GM19372 (cell line): ENCODE results near the gene LENEP.
"Not testable (repeated sequence)": the region's sequence is repeated elsewhere in the genome, so short reads cannot be mapped to it uniquely, and the experiment has no call there.

Source experiments
- ATAC-seq: cut with Tn5 transposase; IDR thresholded peaks from one replicate; pipeline ENCODE4 v1.9.1; 2021; ENCODE audit warnings: mild to moderate bottlenecking, low read depth, moderate library complexity; ENCODE audit not compliant: unreplicated experiment

The LENEP gene

DNA sequence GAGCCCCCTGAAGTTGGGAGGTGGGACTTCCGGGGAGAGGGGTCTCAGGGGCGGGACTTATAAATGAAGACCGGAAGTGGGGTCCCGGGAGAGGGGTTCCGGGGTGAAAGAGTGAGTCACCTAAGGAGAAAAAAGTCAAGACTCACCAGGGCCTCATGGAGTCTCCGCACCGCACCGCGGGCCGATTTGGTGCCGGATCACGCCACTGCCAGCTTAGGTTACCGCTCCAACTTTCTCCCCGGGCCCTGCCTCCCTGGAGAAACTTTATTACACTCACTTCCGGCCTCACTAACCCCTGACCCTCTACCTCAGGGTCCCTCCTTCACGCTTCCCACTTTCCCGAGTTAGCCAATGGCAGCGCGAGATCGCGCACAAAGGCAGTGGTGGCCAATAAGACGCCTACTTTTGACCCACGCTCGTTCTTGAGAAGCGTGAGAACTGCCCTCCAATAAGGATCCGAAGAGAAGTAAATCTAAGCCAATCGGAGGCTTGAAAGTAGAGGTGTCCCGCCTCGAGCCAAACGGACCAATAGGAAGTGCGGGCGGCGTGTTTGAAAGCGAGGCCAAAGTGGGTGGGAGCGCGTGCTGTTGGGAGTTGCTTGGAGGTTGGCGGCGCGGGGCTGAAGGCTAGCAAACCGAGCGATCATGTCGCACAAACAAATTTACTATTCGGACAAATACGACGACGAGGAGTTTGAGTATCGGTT is 19.1 kb upstream of the LENEP start, which contains the start of gene CKS1B:
Gene CKS1B (plus strand): TSS at position 580 of the 706 bp plus-strand sequence. CDS start 65 bp downstream, at position 645.
- ATAC-seq = peak; percentile 69

DNA sequence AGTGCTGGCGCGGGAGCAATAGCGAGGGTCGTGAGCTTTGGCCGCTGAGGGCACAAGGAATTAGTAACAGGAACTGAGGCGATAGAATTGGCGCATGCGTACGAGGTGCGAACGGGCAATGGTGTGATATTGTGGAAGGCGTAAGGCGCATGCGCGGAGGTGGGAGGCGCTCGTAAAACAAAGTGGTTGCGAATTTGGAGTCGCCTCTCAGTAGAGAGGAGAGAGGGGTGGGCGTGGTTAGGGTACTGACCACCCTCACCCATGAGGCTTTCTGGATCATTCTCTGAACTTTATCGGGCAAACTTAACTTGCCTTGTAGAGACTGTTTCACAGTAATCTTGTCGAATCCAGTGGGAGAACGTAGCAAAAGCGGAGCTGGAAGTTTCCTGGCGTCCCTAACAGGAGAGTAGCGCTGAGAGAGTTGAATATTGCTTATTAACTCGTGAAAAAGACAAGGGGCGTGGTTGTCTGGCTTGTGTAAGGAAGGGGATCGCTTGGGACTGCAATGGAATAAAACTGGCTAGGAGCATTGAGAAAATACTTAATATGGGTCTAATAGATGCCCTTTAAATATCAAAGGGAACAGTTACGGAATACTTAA is 18.5 kb upstream of the LENEP start:
- ATAC-seq = peak; percentile 44

DNA sequence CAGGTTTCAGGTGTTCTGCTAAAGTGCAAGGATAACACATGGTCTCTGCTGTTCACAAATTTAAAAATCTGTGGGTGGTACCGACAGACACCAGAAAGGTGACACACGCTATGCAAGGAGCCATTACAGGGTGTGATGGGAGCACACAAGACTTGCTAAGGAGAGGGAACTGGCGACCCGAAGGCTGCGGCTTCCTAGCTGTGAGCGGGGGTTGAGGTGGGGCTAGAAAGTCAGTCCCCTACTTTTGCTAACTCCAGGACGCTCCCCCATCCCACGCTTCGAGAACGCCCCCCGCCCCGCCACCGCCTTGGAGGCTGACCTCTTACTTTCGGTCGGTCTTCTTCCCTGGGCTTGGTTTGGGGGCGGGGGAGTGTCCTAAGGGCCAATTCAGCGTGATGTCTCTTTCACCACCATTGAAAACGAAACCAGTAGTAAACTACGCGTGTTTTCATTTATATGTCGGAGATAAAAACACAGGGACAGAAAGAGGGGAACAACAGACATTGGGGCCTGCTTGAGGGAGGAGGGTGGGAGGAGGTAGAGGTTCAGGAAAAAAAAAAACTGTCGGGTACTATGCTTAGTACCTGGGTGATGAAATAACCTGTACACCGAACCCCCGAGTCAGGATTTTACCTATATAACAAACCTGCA is 17.9 kb upstream of the LENEP start:
- no peak for ATAC-seq

DNA sequence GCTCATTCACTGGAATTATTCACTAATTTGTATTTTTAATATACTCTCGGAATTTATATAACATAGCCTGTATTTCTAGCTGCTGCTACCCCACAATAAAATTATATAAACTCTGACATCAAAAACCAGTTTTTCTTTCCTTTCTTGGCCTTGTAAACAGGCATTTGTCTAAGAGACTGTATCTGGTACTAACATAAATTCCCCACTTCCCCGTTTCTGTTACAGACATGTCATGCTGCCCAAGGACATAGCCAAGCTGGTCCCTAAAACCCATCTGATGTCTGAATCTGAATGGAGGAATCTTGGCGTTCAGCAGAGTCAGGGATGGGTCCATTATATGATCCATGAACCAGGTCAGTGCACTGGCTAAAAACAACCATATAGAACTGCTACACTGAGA is 15.6 kb upstream of the LENEP start:
- ATAC-seq = not testable (repeated sequence)

DNA sequence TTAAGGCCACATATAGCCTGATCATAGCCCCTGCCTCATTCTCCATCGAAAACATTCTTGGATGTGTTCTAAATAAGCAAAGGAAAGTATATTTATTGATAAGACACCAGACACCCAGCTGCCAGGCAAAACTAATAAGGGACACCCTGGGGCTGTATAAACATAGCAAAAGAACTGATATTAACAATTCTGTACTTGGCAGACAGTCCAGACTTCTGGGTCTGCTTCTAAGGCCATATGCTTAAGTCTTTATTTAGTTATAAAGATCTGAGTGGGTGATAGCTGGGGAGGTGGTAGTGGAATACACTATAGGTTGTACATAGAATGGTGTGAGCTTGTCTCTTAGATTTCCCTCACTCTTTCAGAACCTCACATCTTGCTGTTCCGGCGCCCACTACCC is 15.0 kb upstream of the LENEP start:
- ATAC-seq = no peak

DNA sequence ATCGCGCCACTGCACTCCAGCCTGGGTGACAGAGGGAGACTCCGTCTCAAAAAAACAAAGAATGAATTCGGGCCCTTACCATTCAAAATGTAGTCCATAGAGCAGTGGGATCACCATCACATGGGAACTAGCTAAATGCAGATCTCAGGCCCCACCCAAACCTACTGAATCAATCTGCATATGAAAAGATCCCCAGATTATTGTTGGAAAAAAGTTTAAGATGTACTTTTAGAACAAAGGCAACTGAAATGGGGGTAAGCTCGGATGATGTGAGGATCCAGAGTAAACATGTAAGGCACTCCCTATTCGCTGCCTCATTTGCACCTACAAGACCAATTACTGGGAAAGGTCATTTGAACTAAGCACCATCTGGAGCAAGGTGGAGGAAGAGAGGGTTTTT is 11.0 kb upstream of the LENEP start:
- no peak for ATAC-seq

DNA sequence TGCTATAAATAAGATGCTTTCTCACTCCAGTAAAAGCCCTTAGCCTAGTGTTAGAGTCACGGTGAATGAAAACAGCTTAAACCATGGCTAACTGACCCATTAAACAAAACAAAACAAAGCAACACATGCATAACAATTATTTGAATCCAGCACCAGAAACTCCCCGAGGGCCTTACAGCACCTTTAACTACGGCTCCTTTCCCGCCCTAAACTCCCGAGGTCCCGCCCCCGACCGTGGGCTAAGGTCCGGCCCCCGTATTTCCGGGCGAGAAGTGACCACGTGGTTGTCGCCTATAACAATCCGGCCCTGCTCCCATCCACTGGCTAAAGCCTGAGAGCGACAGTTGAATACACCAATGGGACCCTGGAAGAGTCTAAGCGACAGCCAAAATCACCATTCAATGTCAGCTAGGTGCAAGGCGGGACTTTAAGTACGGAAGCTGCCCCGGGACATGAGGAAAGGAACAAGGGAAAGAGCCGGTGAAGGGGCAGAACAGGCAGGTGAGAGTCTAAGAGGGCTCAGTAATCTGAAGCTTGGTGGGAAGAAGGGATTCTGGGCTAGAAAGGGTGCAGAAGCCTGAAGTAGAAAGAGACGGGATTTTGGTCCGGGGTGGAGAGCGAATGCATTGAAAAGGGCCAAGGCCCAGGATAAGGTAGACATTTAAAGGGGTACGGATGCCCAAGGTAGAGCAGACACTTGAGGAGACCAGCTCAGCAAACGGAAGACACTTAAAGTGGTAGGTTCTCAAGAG is 10.3 kb upstream of the LENEP start, which contains the start of gene FLAD1:
Gene FLAD1 (plus strand): TSS at position 448 of the 752 bp plus-strand sequence. CDS start 351 bp downstream, outside the sequence.
- peak; percentile 99 for ATAC-seq

DNA sequence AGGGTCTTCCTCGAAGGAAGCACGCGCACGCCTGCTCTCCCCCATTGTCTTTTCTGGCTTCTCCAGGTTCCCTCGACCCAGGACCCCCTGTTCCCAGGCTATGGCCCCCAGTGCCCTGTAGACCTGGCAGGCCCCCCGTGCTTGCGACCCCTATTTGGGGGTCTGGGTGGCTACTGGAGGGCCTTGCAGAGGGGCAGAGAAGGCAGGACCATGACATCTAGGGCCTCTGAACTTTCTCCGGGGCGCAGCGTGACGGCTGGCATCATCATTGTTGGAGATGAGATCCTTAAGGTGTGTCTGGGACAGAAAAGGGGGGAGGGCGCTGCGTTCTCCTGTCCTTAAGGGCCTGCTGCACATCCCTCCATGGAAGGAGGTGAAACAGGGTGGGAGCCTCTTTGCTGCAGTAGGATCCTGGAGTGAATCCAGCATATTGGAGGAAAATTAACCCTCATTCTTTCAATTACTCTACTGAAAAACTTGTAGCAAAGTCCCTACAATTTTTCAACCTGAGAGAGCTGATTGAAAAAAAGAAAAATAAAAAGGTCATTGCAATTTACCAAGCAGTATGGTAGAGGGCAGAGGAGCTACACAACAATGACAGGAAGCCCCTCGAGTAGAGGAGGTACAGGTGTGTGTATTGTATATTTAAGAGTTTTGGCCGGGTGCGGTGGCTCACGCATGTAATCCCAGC is 9.5 kb upstream of the LENEP start:
- no peak for ATAC-seq

DNA sequence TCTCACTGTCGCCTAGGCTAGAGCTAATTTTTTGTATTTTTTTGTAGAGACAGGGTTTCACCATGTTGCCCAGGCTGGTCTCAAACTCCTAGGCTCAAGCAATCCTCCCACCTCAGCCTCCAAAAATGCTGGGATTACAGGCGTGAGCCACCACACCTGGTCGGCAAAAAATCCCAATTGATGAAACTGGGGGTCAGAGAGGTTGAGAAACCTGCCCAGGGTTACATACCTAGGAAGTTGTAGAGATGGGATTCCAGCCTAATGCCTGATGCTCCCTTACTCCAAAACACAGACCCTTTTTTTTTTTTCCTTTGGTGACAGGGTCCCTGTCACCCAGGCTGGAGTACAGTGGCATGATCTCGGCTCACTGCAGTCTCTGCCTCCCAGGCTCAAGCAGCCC is 6.7 kb upstream of the LENEP start:
- ATAC-seq = not testable (repeated sequence)

DNA sequence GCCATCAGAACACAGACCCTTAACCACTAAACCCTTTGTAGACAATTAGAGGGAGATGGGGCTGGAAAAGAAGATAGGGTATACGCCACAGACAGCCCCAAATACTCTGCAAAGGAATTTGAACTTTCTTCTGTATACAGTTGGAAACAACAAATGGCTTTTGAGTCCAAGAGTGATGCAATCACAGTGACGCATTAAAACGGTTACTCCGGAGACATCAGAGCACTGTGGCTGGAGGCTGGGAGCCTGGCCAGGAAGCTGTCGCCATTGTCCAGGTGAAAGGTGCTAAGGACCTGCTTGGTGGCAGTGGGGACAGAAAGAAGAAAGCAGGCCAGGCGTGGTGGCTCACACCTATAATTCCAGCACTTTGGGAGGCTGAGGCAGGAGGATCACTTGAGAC is 6.1 kb upstream of the LENEP start:
- no peak for ATAC-seq

DNA sequence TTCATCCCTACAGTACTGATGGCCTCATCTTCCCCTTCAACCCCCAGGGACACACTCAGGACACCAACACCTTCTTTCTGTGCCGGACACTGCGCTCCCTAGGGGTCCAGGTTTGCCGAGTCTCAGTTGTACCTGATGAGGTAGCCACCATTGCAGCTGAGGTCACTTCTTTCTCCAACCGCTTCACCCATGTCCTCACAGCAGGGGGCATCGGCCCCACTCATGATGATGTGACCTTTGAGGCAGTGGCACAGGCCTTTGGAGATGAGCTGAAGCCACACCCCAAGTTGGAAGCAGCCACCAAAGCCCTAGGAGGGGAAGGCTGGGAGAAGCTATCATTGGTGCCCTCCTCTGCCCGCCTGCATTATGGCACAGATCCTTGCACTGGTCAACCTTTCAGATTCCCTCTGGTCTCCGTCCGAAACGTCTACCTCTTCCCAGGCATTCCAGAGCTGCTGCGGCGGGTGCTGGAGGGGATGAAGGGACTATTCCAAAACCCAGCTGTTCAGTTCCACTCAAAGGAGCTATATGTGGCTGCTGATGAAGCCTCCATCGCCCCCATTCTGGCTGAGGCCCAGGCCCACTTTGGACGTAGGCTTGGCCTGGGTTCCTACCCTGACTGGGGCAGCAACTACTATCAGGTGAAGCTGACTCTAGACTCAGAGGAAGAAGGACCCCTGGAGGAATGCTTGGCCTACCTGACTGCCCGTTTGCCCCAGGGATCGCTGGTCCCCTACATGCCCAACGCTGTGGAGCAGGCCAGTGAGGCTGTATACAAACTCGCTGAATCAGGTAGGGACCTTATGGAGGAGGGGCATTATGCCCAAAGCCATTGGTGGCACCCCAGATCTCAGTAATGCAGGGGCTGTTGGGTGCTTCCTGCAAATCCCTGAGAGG is 5.1 kb upstream of the LENEP start:
- no peak for ATAC-seq

DNA sequence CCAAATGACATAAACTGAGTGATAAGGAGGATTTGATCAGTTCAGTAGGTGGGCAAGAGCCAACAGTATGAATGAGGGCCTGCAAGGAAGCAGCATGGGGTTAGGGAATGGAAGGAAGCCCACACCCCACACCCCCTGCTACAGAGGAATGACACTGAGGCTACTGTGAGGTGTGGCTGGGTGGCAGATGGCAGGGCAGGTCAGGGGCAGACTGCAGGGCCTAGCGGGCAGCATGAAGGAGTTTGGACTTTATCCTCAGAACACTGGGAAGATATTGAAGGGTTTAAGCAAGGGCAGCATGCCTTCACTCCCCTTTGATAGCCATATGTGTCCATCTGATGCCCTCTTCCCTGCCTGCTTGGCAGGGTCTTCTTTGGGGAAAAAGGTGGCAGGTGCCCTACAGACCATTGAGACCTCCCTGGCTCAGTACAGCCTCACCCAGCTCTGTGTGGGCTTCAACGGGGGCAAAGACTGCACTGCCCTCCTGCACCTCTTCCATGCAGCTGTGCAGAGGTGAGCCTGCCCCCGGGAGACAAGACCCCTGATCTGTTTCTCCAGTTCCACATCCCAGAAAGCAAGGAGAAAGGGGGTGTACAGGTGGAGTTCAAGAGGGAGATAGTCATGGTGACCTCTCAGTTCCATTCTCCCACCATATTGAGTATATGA is 4.1 kb upstream of the LENEP start:
- ATAC-seq = no peak

DNA sequence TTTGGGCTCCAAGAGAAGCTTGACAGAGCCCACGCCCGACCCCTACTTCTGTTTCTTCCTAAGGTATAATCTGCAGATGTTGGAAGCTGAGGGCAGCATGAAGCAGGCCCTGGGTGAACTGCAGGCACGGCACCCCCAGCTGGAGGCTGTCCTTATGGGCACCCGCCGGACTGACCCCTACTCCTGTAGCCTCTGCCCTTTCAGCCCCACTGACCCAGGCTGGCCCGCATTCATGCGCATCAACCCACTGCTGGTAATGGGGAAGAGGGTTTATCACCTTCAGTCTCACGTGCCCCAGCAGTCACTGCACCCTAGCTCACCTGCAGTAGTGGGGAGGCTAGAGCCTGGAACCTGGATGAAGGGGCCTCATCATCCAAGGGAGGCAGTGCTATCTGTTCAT is 3.1 kb upstream of the LENEP start:
- ATAC-seq = no peak

DNA sequence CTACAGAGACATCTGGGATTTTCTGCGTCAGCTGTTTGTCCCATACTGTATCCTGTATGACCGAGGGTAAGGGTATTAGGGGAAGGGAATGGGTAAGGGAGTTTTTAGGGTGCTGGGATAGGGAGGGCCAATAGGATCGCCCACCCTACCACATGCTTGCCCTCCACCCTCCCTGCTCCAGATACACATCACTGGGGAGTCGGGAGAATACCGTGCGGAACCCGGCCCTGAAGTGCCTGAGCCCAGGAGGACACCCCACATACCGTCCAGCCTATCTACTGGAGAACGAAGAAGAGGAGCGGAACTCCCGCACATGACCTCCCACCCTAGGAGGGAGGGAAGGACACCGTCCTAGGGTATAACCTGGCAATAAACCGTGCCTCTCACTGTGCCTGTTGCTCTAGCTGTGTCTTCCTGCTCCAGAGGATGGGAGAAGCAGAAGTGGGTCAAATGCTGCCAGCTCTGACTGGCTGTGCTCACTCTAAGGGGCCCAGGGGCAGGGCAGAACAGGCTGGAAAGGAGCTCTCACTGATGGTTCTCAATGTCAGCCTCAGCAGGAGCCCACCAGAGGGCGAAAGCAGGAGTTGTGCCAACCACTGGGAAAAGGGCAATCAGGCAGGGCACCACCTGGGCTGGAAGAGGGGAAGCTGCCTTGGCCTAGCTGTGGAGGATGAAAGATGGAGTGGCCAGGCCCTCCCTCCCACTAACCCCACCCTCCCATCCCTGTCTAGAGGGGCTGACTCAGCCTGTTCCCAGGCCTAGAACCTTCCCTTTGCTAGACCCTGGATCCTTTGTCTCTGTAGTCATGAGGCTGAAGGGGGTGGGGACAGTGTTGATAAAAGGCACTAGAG is 440 bp upstream of the LENEP start:
- no peak for ATAC-seq

DNA sequence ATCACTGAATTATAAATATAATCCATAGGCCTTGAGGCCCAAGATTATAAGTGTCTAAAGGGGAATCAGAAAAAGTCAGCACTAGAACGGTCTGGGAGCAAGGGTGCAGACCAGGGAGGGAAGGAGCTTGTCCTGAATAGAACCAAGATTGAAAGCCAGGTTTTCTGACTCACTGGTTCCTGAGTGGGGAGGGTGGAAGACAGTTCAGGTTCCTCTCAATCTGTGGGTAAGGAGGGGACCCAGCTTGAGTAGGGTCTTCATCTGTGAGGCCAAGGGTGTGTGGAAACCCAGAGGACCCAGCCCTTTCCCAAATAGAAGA is 842 bp downstream of the LENEP start:
- no peak for ATAC-seq

DNA sequence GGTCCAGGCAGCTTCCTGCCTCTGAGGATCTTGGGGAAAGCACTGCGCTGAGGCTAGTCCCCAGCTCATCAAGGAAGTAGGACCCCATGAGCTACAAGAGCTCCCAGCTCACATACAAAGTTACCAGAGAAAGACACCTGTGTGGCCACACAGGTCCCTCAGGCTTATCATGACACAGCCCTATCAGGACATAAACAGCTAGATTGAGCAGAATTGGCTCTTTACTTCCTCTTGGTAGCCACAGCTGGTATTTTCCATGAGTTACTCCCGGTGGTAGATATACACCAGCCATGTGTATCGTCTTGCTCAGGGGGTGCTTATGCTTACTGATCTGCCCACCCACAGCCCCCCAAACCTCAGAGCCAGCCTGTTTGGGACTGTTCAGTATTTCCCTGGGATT is 1.2 kb downstream of the LENEP start:
- no peak for ATAC-seq

DNA sequence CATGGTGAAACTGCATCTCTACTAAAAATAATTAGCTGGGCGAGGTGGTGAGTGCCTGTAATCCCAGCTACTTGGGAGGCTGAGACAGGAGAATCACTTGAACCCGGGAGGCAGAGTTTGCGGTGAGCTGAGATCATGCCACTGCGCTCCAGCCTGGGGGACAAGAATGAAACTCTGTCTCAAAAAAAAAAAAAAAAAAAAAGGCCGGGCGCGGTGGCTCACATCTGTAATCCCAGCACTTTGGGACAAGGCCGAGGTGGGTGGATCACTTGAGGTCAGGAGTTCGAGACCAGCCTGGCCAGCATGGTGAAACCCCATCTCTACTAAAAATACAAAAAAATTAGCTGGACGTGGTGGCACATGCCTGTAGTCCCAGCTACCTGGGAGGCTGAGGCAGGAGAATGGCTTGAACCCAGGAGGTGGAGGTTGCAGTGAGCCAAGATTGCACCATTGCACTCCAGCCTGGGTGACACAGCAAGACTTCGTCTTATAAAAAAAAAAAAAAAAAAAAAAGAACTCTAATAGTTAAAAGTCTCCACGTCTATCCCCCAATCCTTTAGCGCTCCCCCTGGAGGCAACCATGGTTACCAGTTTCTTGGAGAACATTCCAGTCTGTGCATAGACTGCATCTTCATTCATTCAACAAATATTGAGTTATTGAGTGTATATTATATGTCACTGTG is 2.1 kb downstream of the LENEP start:
- ATAC-seq = not testable (repeated sequence)
